Keratinocyte (primary cell): ENCODE measurements around the gene GZF1. TPM values are rescaled to one million over a fixed set of nuclear protein-coding genes. Genes with fewer than 3 reads are reported as not detected.
A peak's percentile ranks its signal among the peaks of the same experiment; 100 is the strongest.

Experiments
- DNase-seq: peaks from one replicate; pipeline ENCODE4 v3.0.0-alpha.2; 2011; ENCODE audit warnings: low read depth, missing footprints, low spot score
- FAIRE-seq: peaks from 2 replicates; lab custom pipeline; 2011; peaks lifted over from hg19 to GRCh38; lab: Jason Lieb, UNC
- H2AFZ ChIP-seq: 2 replicates; pipeline ENCODE4 v1.6.0; 2012; ENCODE audit warnings: low read length, control low read depth, inconsistent platforms; ENCODE audit not compliant: control insufficient read depth
- H3K27ac ChIP-seq: 2 replicates; pipeline ENCODE4 v1.5.1; 2011; ENCODE audit warnings: low read length; ENCODE audit not compliant: control insufficient read depth, insufficient read depth
- H3K27me3 ChIP-seq: 3 replicates; pipeline ENCODE4 v1.6.0; 2011; ENCODE audit warnings: low read length; ENCODE audit not compliant: control insufficient read depth, insufficient read depth; ENCODE audit errors: extremely low read depth
- H3K36me3 ChIP-seq, 2 experiments: 2 replicates in 1 of 2; 3 replicates in 1 of 2; pipeline ENCODE4 v1.5.1; 2011; ENCODE audit warnings: low read length in 2 of 2, mild to moderate bottlenecking in 1 of 2; ENCODE audit not compliant: control insufficient read depth in 2 of 2, insufficient read depth in 2 of 2; ENCODE audit errors: extremely low read depth in 1 of 2
- H3K4me1 ChIP-seq: 3 replicates; pipeline ENCODE4 v1.5.1; 2011; ENCODE audit warnings: low read length; ENCODE audit not compliant: control insufficient read depth, insufficient read depth; ENCODE audit errors: extremely low read depth
- H3K4me2 ChIP-seq: 3 replicates; pipeline ENCODE4 v1.6.0; 2011; ENCODE audit warnings: low read depth, low read length; ENCODE audit not compliant: control insufficient read depth, insufficient read depth; ENCODE audit errors: extremely low read depth
- H3K4me3 ChIP-seq, 3 experiments: fragments of 200-600 bp in 1 of 3; sonication (generic) in 1 of 3; 2 replicates in 2 of 3; 3 replicates in 1 of 3; pipeline ENCODE4 v1.5.1; 2011 to 2016; ENCODE audit warnings: low read length in 3 of 3, mild to moderate bottlenecking in 3 of 3, control low read depth in 2 of 3, inconsistent platforms in 1 of 3, low read depth in 1 of 3, mixed read lengths in 1 of 3, mixed run types in 1 of 3, moderate library complexity in 1 of 3; ENCODE audit not compliant: control insufficient read depth in 2 of 3, insufficient read depth in 2 of 3; ENCODE audit errors: extremely low read depth in 1 of 3
- H3K79me2 ChIP-seq: 2 replicates; pipeline ENCODE4 v1.6.0; 2012; ENCODE audit warnings: low read length; ENCODE audit not compliant: control insufficient read depth, insufficient read depth
- H3K9ac ChIP-seq: 3 replicates; pipeline ENCODE4 v1.6.0; 2011; ENCODE audit warnings: low read length; ENCODE audit not compliant: control insufficient read depth, insufficient read depth; ENCODE audit errors: extremely low read depth
- H3K9me1 ChIP-seq: 3 replicates; pipeline ENCODE4 v1.6.0; 2011; ENCODE audit warnings: low read length; ENCODE audit not compliant: control insufficient read depth, insufficient read depth; ENCODE audit errors: extremely low read depth
- H3K9me3 ChIP-seq: 2 replicates; pipeline ENCODE4 v1.5.1; 2012; ENCODE audit warnings: low read depth, low read length; ENCODE audit not compliant: control insufficient read depth
- H4K20me1 ChIP-seq: 3 replicates; pipeline ENCODE4 v1.6.0; 2011; ENCODE audit warnings: low read length; ENCODE audit not compliant: control insufficient read depth, insufficient read depth; ENCODE audit errors: extremely low read depth
- CTCF ChIP-seq, 3 experiments: IDR thresholded peaks in 1 of 3; conservative IDR thresholded peaks in 1 of 3; optimal IDR thresholded peaks in 1 of 3; 2 replicates in 2 of 3; 3 replicates in 1 of 3; pipeline versions ENCODE3 to v1.5.1; 2011; ENCODE audit warnings: low read length in 3 of 3, mild to moderate bottlenecking in 3 of 3, moderate library complexity in 2 of 3, control low read depth in 1 of 3, inconsistent platforms in 1 of 3; ENCODE audit not compliant: insufficient read depth in 2 of 3; ENCODE audit errors: extremely low read depth in 1 of 3
- EZH2 ChIP-seq: IDR thresholded peaks from one replicate; pipeline ENCODE4 v1.6.1; 2012; ENCODE audit warnings: inconsistent platforms, mild to moderate bottlenecking, low read length, moderate library complexity
- dilution Hi-C: fragments of 300-500 bp; cut with MboI; formaldehyde crosslinking; loops from one replicate; pipeline ENCODE4 v1.7.0; 2020; ENCODE audit warnings: low sequenced_read_pairs; ENCODE audit not compliant: extremely low pct_ligation_motif_present
- polyA plus RNA-seq, 5 experiments: library from polyadenylated mRNA; depleted of rRNA in 3 of 5; stranded (reverse) in 3 of 5; stranded (forward) in 1 of 5; unstranded in 1 of 5; fragments of >200 nt; gene quantifications; 1 replicate in 1 of 5; 2 replicates in 3 of 5; 3 replicates in 1 of 5; pipeline versions ENCODE4 v1.2.1 to v1.2.3, GENCODE V29; 2011 to 2012; ENCODE audit warnings: missing spikeins in 2 of 5, low read depth in 1 of 5, low replicate concordance in 1 of 5

The GZF1 gene
- polyA plus RNA-seq, 1 donor (not counting 4 experiments of a cell fraction or from before 2014, with no cell fraction given) = 11.7 TPM

- DNase-seq = no peak
- dilution Hi-C loops = no loop called here
- H3K9me1 ChIP-seq = no peaks in the 10 kb centered on the region
- peaks cover 12% of the 10 kb centered on the region for H3K4me1 ChIP-seq
- H2AFZ ChIP-seq = peak overlapping the region; percentile 87
- no peaks in the 10 kb centered on the region for H3K27me3 ChIP-seq
- no peaks in the 10 kb centered on the region for H3K9me3 ChIP-seq
- TF ChIP-seq CTCF (optimal IDR thresholded peaks at IDR 0.05 in 1 of 3, IDR thresholded peaks at IDR 0.05 in 1 of 3, conservative IDR thresholded peaks at IDR 0.05 in 1 of 3; ENCODE audit: extremely low read depth in 1 of 3, insufficient read depth in 2 of 3, low read length in 3 of 3) (peak in 2 of 3 experiments; percentile 16 to 48), EZH2 (no peak)
- H3K4me3 ChIP-seq = peak overlapping the region; percentile 88 to 97 (median 95)
- peak overlapping the region; percentile 95 for H3K9ac ChIP-seq
- H3K36me3 ChIP-seq = peaks cover 4 to 10% of the 10 kb centered on the region in 2 experiments
- peak overlapping the region; percentile 96 for H3K27ac ChIP-seq
- H3K4me2 ChIP-seq = peak overlapping the region; percentile 90
- peaks cover 3% of the 10 kb centered on the region for H4K20me1 ChIP-seq
- peak; percentile 70 for FAIRE-seq
- H3K79me2 ChIP-seq = peaks cover 39% of the 10 kb centered on the region
Measured at GRCh38 chr20:23349338-23350195, 12.4 kb upstream of the GZF1 start.

- no peaks in the 10 kb centered on the region for H3K9me1 ChIP-seq
- H2AFZ ChIP-seq = peak within 1 kb of the TSS; percentile 87
- H3K27ac ChIP-seq = peak within 1 kb of the TSS; percentile 96
- peak within 1 kb of the TSS; percentile 95 for H3K9ac ChIP-seq
- FAIRE-seq = peak; percentile 64
- H3K4me2 ChIP-seq = peak within 1 kb of the TSS; percentile 90
- DNase-seq = peak; percentile 87
- no peak for TF ChIP-seq EZH2
- TF ChIP-seq CTCF (optimal IDR thresholded peaks at IDR 0.05 in 1 of 3, IDR thresholded peaks at IDR 0.05 in 1 of 3, conservative IDR thresholded peaks at IDR 0.05 in 1 of 3; ENCODE audit: extremely low read depth in 1 of 3, insufficient read depth in 2 of 3, low read length in 3 of 3) = peak in 1 of 3 experiments; percentile 0
- peak within 1 kb of the TSS; percentile 88 to 97 (median 95) for H3K4me3 ChIP-seq
- no peaks in the 10 kb centered on the region for H3K27me3 ChIP-seq
- H3K36me3 ChIP-seq = peaks cover 8 to 10% of the 10 kb centered on the region in 2 experiments
- H4K20me1 ChIP-seq = peaks cover 3% of the 10 kb centered on the region
- H3K79me2 ChIP-seq = peaks cover 46% of the 10 kb centered on the region
- H3K9me3 ChIP-seq = no peaks in the 10 kb centered on the region
- peaks cover 12% of the 10 kb centered on the region for H3K4me1 ChIP-seq
- dilution Hi-C loops = no loop called here
Measured at GRCh38 chr20:23350196-23350903, 11.6 kb upstream of the GZF1 start, which contains the start of gene NXT1. TSS of gene NXT1 (plus strand) at chr20:23350791. CDS start at chr20:23354042, 3,251 bp downstream.
